HepG2 (cell line): ENCODE results near the gene LBR. TPM values are rescaled to one million over a fixed set of nuclear protein-coding genes. Genes with fewer than 3 reads are reported as not detected.

ENCODE experiments used
- FOSL2 ChIP-seq: sonication (generic); formaldehyde crosslinking; IDR thresholded peaks from 2 replicates; pipeline ENCODE4 v1.4.0; 2020; ENCODE audit warnings: missing genetic modification reagents
- FOXO1 ChIP-seq: sonication (generic); formaldehyde crosslinking; IDR thresholded peaks from 2 replicates; pipeline ENCODE4 v1.4.0; 2020; ENCODE audit warnings: missing genetic modification reagents
- HNF4G ChIP-seq, 2 experiments: sonication (generic) in 1 of 2; formaldehyde crosslinking in 1 of 2; IDR thresholded peaks; 2 replicates each; pipeline versions ENCODE4 v1.4.0 to v1.6.1; 2011 to 2020; ENCODE audit warnings: borderline replicate concordance in 2 of 2, low read depth in 2 of 2, mild to moderate bottlenecking in 2 of 2, low read length in 1 of 2, missing genetic modification reagents in 1 of 2, moderate library complexity in 1 of 2
- ONECUT2 ChIP-seq: sonication (generic); formaldehyde crosslinking; IDR thresholded peaks from 2 replicates; pipeline ENCODE4 v1.4.0; 2020; ENCODE audit warnings: missing genetic modification reagents
- PHF21A ChIP-seq: sonication (generic); formaldehyde crosslinking; IDR thresholded peaks from 2 replicates; pipeline ENCODE4 v1.5.0; 2020; ENCODE audit warnings: mild to moderate bottlenecking, missing genetic modification reagents
- POLR2AphosphoS2 ChIP-seq: IDR thresholded peaks from 2 replicates; pipeline ENCODE4 v1.6.1; 2011; ENCODE audit warnings: low read depth, low read length, improper control_type of control experiment
- RARA ChIP-seq: IDR thresholded peaks from 2 replicates; pipeline ENCODE4 v1.6.1; 2016; ENCODE audit warnings: missing genetic modification reagents, missing compliant biosample characterization
- RBM22 ChIP-seq: fragments of 200-400 bp; formaldehyde crosslinking; optimal IDR thresholded peaks from 2 replicates; pipeline ENCODE3; 2017; ENCODE audit warnings: mild to moderate bottlenecking, low read length, moderate library complexity
- SAP130 ChIP-seq: IDR thresholded peaks from 2 replicates; pipeline ENCODE4 v1.6.1; 2016; ENCODE audit warnings: low read depth
- SOX6 ChIP-seq, 2 experiments: fragments of 450-650 bp in 1 of 2; sonication (generic) in 1 of 2; formaldehyde crosslinking in 1 of 2; IDR thresholded peaks; 2 replicates each; pipeline versions ENCODE4 v1.4.0 to v1.6.1; 2017 to 2020; ENCODE audit warnings: antibody characterized with exemption in 1 of 2, mild to moderate bottlenecking in 1 of 2, missing genetic modification reagents in 1 of 2
- TBX3 ChIP-seq: fragments of 450-650 bp; IDR thresholded peaks from 2 replicates; pipeline ENCODE4 v1.6.1; 2017; ENCODE audit warnings: antibody characterized with exemption, mild to moderate bottlenecking, inconsistent platforms, borderline replicate concordance
- ZFYVE20 ChIP-seq: sonication (generic); formaldehyde crosslinking; IDR thresholded peaks from 2 replicates; pipeline ENCODE4 v1.8.0; 2023; ENCODE audit warnings: low read depth, mild to moderate bottlenecking, moderate library complexity, missing genetic modification reagents, borderline replicate concordance
- ZKSCAN5 ChIP-seq: sonication (generic); formaldehyde crosslinking; IDR thresholded peaks from 2 replicates; pipeline ENCODE4 v1.5.1; 2020; ENCODE audit warnings: mild to moderate bottlenecking, missing genetic modification reagents
- ZMYM4 ChIP-seq: sonication (generic); formaldehyde crosslinking; IDR thresholded peaks from 2 replicates; pipeline ENCODE4 v1.8.1; 2023; ENCODE audit warnings: mild to moderate bottlenecking, missing genetic modification reagents
- ZNF33B ChIP-seq: sonication (generic); formaldehyde crosslinking; IDR thresholded peaks from 2 replicates; pipeline ENCODE4 v1.5.1; 2020; ENCODE audit warnings: mild to moderate bottlenecking, missing genetic modification reagents
- ZNF615 ChIP-seq: sonication (generic); formaldehyde crosslinking; IDR thresholded peaks from 2 replicates; pipeline ENCODE4 v1.5.0; 2020; ENCODE audit warnings: mild to moderate bottlenecking, missing genetic modification reagents, borderline replicate concordance
- ZNF775 ChIP-seq: sonication (generic); formaldehyde crosslinking; IDR thresholded peaks from 2 replicates; pipeline ENCODE4 v1.4.0; 2020; ENCODE audit warnings: missing genetic modification reagents, mild to moderate bottlenecking, moderate library complexity, borderline replicate concordance
- polyA plus RNA-seq, 8 experiments: library from polyadenylated mRNA; depleted of rRNA in 3 of 8; stranded (reverse) in 7 of 8; unstranded in 1 of 8; fragments of >200 nt; fragmentation: Illumina TruSeq in 4 of 8; extraction: Trizol in 4 of 8; gene quantifications; 2 replicates each; pipeline versions ENCODE4 v1.2.1 to v1.2.3, GENCODE V29; 2011 to 2016; ENCODE audit warnings: low read depth in 4 of 8, missing spikeins in 1 of 8, mixed read lengths in 1 of 8; ENCODE audit not compliant: insufficient read depth in 1 of 8
- total RNA-seq, 5 experiments: library from RNA; depleted of rRNA; stranded (reverse); fragments of >200 nt; fragmentation: Illumina TruSeq; extraction: Trizol; gene quantifications; 2 replicates each; pipeline ENCODE4 v1.2.3, GENCODE V29; 2016; ENCODE audit warnings: low read depth in 1 of 5
- TF ChIP-seq, protein P1 (sequence below): IDR thresholded peaks from 2 replicates; pipeline ENCODE4 v1.6.1; 2016; ENCODE audit warnings: missing compliant biosample characterization, missing genetic modification reagents, borderline replicate concordance
- TF ChIP-seq, protein P2 (sequence below): sonication (generic); formaldehyde crosslinking; IDR thresholded peaks from 2 replicates; pipeline ENCODE4 v1.4.0; 2020; ENCODE audit warnings: missing genetic modification reagents
- TF ChIP-seq, protein P3 (sequence below): sonication (generic); formaldehyde crosslinking; IDR thresholded peaks from 2 replicates; pipeline ENCODE4 v1.4.0; 2020; ENCODE audit warnings: missing genetic modification reagents

LBR gene
- total and polyA plus RNA-seq, 2 of the 13 experiments (the other 11 are each of a cell fraction or from before 2014, with no cell fraction given) = 38.9 to 76.7 TPM

DNA sequence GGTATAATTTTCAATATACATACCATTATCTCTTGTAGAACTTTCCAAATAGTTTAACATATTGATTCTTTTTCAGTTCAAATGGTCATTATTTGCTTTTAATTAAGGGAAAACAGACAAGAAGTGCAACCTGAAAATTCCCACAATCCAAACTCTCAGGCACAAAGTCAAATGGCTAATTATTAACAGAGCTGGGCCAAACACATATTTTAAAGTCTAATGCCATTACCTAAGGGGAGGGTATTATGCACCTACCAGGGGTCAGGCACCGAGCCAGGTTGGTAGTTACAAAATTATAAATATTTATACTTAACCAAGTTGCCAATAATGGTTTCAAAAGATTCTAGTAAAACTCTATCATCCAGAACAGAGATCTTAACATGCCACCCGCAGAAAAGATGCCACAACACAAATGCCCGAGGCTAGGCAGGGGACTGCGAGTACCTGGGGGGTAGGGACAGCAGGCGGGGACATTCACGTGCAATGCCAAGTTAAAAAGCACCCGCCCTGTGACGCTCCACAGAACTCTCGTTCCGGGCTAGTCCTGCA lies 15.0 kb downstream of the LBR start (continued):
- TF ChIP-seq ZMYM4 (CRISPR knock-in tag) (peak; percentile 23), FOXO1 (CRISPR knock-in tag) (no peak), FOSL2 (CRISPR knock-in tag) (0 out of 2 replicates have a peak, but pooled peaks have one; percentile 14), SAP130 (CRISPR knock-in tag) (peak; percentile 52), ONECUT2 (CRISPR knock-in tag) (peak; percentile 81), TBX3 (peak; percentile 74; the same call in 1 of the 2 replicates), HNF4G (IDR thresholded peaks at IDR 0.05; ENCODE audit: borderline replicate concordance, low read depth, low read length) (0 out of 2 replicates have a peak, but pooled peaks have one; percentile 15), HNF4G (CRISPR knock-in tag; IDR thresholded peaks at IDR 0.05; ENCODE audit: borderline replicate concordance, low read depth) (no peak), ZNF33B (CRISPR knock-in tag) (no peak), ZKSCAN5 (no peak), RARA (peak; percentile 23; the same call in 1 of the 2 replicates), RBM22 (peak; percentile 22), ZNF775 (CRISPR knock-in tag) (no peak), ZFYVE20 (CRISPR knock-in tag) (no peak), ZNF615 (no peak; the same call in 1 of the 2 replicates), PHF21A (CRISPR knock-in tag) (peak; percentile 24; the same call in 1 of the 2 replicates), SOX6 (IDR thresholded peaks at IDR 0.05) (no peak), SOX6 (CRISPR knock-in tag; IDR thresholded peaks at IDR 0.05) (peak; percentile 49; the same call in 1 of the 2 replicates), POLR2AphosphoS2 (no peak)
- TF ChIP-seq, protein P1, sequence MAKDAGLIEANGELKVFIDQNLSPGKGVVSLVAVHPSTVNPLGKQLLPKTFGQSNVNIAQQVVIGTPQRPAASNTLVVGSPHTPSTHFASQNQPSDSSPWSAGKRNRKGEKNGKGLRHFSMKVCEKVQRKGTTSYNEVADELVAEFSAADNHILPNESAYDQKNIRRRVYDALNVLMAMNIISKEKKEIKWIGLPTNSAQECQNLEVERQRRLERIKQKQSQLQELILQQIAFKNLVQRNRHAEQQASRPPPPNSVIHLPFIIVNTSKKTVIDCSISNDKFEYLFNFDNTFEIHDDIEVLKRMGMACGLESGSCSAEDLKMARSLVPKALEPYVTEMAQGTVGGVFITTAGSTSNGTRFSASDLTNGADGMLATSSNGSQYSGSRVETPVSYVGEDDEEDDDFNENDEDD (CRISPR knock-in tag) = peak; percentile 31; the same call in 1 of the 2 replicates
- TF ChIP-seq, protein P2, sequence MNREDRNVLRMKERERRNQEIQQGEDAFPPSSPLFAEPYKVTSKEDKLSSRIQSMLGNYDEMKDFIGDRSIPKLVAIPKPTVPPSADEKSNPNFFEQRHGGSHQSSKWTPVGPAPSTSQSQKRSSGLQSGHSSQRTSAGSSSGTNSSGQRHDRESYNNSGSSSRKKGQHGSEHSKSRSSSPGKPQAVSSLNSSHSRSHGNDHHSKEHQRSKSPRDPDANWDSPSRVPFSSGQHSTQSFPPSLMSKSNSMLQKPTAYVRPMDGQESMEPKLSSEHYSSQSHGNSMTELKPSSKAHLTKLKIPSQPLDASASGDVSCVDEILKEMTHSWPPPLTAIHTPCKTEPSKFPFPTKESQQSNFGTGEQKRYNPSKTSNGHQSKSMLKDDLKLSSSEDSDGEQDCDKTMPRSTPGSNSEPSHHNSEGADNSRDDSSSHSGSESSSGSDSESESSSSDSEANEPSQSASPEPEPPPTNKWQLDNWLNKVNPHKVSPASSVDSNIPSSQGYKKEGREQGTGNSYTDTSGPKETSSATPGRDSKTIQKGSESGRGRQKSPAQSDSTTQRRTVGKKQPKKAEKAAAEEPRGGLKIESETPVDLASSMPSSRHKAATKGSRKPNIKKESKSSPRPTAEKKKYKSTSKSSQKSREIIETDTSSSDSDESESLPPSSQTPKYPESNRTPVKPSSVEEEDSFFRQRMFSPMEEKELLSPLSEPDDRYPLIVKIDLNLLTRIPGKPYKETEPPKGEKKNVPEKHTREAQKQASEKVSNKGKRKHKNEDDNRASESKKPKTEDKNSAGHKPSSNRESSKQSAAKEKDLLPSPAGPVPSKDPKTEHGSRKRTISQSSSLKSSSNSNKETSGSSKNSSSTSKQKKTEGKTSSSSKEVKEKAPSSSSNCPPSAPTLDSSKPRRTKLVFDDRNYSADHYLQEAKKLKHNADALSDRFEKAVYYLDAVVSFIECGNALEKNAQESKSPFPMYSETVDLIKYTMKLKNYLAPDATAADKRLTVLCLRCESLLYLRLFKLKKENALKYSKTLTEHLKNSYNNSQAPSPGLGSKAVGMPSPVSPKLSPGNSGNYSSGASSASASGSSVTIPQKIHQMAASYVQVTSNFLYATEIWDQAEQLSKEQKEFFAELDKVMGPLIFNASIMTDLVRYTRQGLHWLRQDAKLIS (CRISPR knock-in tag) = no peak
- TF ChIP-seq, protein P3, sequence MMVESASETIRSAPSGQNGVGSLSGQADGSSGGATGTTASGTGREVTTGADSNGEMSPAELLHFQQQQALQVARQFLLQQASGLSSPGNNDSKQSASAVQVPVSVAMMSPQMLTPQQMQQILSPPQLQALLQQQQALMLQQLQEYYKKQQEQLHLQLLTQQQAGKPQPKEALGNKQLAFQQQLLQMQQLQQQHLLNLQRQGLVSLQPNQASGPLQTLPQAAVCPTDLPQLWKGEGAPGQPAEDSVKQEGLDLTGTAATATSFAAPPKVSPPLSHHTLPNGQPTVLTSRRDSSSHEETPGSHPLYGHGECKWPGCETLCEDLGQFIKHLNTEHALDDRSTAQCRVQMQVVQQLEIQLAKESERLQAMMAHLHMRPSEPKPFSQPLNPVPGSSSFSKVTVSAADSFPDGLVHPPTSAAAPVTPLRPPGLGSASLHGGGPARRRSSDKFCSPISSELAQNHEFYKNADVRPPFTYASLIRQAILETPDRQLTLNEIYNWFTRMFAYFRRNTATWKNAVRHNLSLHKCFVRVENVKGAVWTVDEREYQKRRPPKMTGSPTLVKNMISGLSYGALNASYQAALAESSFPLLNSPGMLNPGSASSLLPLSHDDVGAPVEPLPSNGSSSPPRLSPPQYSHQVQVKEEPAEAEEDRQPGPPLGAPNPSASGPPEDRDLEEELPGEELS = peak; percentile 57
